Sigmoid colon (tissue), 7 donors: ENCODE results near the gene C8B. TPM values are rescaled to one million over a fixed set of nuclear protein-coding genes. Genes with fewer than 3 reads are reported as not detected.

Experiments used
- DNase-seq: peaks from one replicate; pipeline ENCODE4 v3.0.0-alpha.2; 2019
- H3K27ac ChIP-seq, 4 donors: fragments of 200-600 bp; sonication (generic); one replicate each; pipeline ENCODE4 v1.5.1; 2016 to 2019; ENCODE audit warnings: mild to moderate bottlenecking in 1 of 4
- H3K27me3 ChIP-seq, 3 donors: fragments of 200-600 bp; sonication (generic); one replicate each; pipeline ENCODE4 v1.5.1; 2019; ENCODE audit warnings: mild to moderate bottlenecking in 1 of 3
- H3K36me3 ChIP-seq, 4 donors: fragments of 200-600 bp; sonication (generic); one replicate each; pipeline ENCODE4 v1.5.1; 2016 to 2019
- H3K4me1 ChIP-seq, 4 donors: fragments of 200-600 bp; sonication (generic); one replicate each; pipeline ENCODE4 v1.5.1; 2017 to 2019
- H3K4me3 ChIP-seq, 4 donors: fragments of 200-600 bp; sonication (generic); one replicate each; pipeline ENCODE4 v1.5.1; 2017 to 2019; ENCODE audit warnings: mild to moderate bottlenecking in 2 of 4, moderate library complexity in 1 of 4
- H3K9me3 ChIP-seq, 4 donors: fragments of 200-600 bp in 3 of 4; sonication (generic) in 3 of 4; one replicate each; pipeline versions ENCODE4 v1.5.1 to v1.6.1; 2013 to 2019
- EP300 ChIP-seq, 4 donors: sonication (generic); formaldehyde crosslinking; IDR thresholded peaks; one replicate each; pipeline ENCODE4 v1.6.1; 2017; ENCODE audit warnings: antibody characterized with exemption in 4 of 4
- POLR2A ChIP-seq, 2 donors: fragments of 450-650 bp; IDR thresholded peaks; one replicate each; pipeline ENCODE4 v1.6.1; 2016; ENCODE audit warnings: antibody characterized with exemption in 2 of 2, mild to moderate bottlenecking in 2 of 2, moderate library complexity in 2 of 2
- POLR2AphosphoS5 ChIP-seq, 4 donors: sonication (generic); formaldehyde crosslinking; IDR thresholded peaks; one replicate each; pipeline ENCODE4 v1.6.1; 2017; ENCODE audit warnings: antibody characterized with exemption in 4 of 4
- WGBS, 2 donors: extraction: QIAGEN DNeasy Blood & Tissue Kit; methylation state at CpG; one replicate each; pipeline ENCODE4 v1.1.7; 2013; 5-methylcytosine and 5-hydroxymethylcytosine counted together
- intact Hi-C: fragments of 100-400 bp; cut with DNase I; formaldehyde crosslinking; loops from one replicate; pipeline ENCODE4 v1.15.1; 2023
- polyA plus RNA-seq, 3 donors: library from polyadenylated mRNA; stranded (reverse); fragments of 200-250 nt; gene quantifications; one replicate each; pipeline ENCODE4 v1.2.3, GENCODE V29; 2013
- total RNA-seq, 4 donors: library from RNA; depleted of rRNA; stranded (reverse); fragments of >200 nt; gene quantifications; one replicate each; pipeline ENCODE4 v1.1.0, GENCODE V29; 2016
- TF ChIP-seq, protein P1 (sequence below), 4 experiments: fragments of 450-650 bp in 3 of 4; fragments of 200-600 bp in 1 of 4; IDR thresholded peaks; one replicate each; pipeline ENCODE4 v1.5.1; 2016 to 2019; ENCODE audit warnings: antibody characterized with exemption in 4 of 4, mild to moderate bottlenecking in 3 of 4, moderate library complexity in 2 of 4
- donor health status: healthy with polysubstance abuse.
- donor health status: Bipolar disorder and iron deficiency.
- donor health status: healthy.

C8B gene
- total and polyA plus RNA-seq, 7 donors: not detected

- 7 to 13% methylated on average over 1 of the region's 1 CpG for WGBS, 2 donors
- no peaks in the 10 kb centered on the region for H3K9me3 ChIP-seq
- TF ChIP-seq POLR2AphosphoS5 (IDR thresholded peaks at IDR 0.05) (no peak), EP300 (IDR thresholded peaks at IDR 0.05) (no peak), POLR2A (IDR thresholded peaks at IDR 0.05) (no peak)
- TF ChIP-seq, protein P1, sequence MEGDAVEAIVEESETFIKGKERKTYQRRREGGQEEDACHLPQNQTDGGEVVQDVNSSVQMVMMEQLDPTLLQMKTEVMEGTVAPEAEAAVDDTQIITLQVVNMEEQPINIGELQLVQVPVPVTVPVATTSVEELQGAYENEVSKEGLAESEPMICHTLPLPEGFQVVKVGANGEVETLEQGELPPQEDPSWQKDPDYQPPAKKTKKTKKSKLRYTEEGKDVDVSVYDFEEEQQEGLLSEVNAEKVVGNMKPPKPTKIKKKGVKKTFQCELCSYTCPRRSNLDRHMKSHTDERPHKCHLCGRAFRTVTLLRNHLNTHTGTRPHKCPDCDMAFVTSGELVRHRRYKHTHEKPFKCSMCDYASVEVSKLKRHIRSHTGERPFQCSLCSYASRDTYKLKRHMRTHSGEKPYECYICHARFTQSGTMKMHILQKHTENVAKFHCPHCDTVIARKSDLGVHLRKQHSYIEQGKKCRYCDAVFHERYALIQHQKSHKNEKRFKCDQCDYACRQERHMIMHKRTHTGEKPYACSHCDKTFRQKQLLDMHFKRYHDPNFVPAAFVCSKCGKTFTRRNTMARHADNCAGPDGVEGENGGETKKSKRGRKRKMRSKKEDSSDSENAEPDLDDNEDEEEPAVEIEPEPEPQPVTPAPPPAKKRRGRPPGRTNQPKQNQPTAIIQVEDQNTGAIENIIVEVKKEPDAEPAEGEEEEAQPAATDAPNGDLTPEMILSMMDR (IDR thresholded peaks at IDR 0.05): no peak
Observed at GRCh38 chr1:56934430-56935060, 31.3 kb downstream of the C8B start.

GRCh38 chr1:56933606-56934005, 32.2 kb downstream of the C8B start:
- no peak overlapping the region for H3K27ac ChIP-seq
- TF ChIP-seq POLR2A (IDR thresholded peaks at IDR 0.05) (no peak), POLR2AphosphoS5 (IDR thresholded peaks at IDR 0.05) (no peak), EP300 (IDR thresholded peaks at IDR 0.05) (no peak)
- TF ChIP-seq, protein P1 (IDR thresholded peaks at IDR 0.05): no peak
- H3K4me1 ChIP-seq: no peaks in the 10 kb centered on the region
- no peak for DNase-seq
- intact Hi-C loops: no loop called here
- WGBS, 2 donors: 63 to 67% methylated on average over 2 of the region's 2 CpGs
- H3K27me3 ChIP-seq: no peaks in the 10 kb centered on the region
- H3K9me3 ChIP-seq: no peaks in the 10 kb centered on the region
- H3K36me3 ChIP-seq: no peaks in the 10 kb centered on the region
- H3K4me3 ChIP-seq: no peak overlapping the region

More at GRCh38 chr1:56934430-56935060, 31.3 kb downstream of the C8B start:
- Histone ChIP-seq H3K36me3 (no peaks in the 10 kb centered on the region), H3K4me3 (no peak overlapping the region), H3K4me1 (no peaks in the 10 kb centered on the region), H3K27me3 (peaks cover 0 to 4% (median 0%) of the 10 kb centered on the region in 3 donors), H3K27ac (no peak overlapping the region)
- no peak for DNase-seq
- intact Hi-C loops: no loop called here

DNA sequence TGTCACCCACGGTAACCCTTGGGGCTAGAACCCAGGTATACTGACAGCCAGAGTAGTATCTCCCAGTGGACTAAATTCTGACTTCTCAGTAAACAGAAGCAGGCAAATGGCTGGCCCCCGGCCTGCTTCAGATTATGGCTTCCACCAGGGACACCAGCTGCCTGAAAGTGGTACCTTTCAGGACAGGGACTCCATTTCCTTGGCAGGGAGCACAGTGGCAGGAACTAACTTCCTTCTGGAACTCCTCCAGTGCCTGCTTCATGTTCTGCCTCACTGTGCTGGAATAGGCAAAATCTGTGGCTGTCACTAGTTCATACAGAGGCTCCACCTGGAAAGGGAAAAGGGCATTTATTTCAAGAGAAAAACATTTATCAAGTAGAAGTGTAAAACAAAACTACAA, 32.7 kb downstream of the C8B start:
- no peak overlapping the region for H3K4me3 ChIP-seq
- DNase-seq: no peak
- H3K9me3 ChIP-seq: no peaks in the 10 kb centered on the region
- no peaks in the 10 kb centered on the region for H3K27me3 ChIP-seq
- no peak for TF ChIP-seq POLR2AphosphoS5 (IDR thresholded peaks at IDR 0.05)
- TF ChIP-seq POLR2A (IDR thresholded peaks at IDR 0.05): no peak
- TF ChIP-seq, protein P1 (IDR thresholded peaks at IDR 0.05): no peak
- no peak for TF ChIP-seq EP300 (IDR thresholded peaks at IDR 0.05)
- 48 to 68% methylated on average over 2 of the region's 2 CpGs for WGBS, 2 donors
- intact Hi-C loops: no loop called here
- H3K27ac ChIP-seq: no peak overlapping the region
- no peaks in the 10 kb centered on the region for H3K36me3 ChIP-seq
- H3K4me1 ChIP-seq: no peaks in the 10 kb centered on the region

DNA sequence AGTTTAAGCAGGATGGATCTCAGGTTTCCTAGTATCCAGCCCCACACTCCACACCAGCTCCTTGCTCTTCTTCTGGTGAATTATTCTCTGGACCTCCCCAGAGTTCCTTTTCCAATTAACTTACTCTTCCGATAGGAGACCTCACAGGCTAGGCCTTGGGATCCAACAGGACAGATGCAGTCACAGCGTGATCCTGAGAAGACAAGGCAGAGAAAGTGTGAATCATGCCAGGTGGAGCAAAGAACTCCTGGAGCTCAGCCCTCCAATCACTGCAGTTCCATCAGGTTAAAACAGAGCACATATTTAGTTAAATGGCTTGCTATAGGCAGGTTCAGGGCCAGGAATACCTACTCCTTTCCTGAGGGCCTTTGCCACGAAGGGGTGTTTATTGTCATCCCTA, 34.1 kb downstream of the C8B start:
- TF ChIP-seq POLR2AphosphoS5 (IDR thresholded peaks at IDR 0.05): no peak
- TF ChIP-seq POLR2A (IDR thresholded peaks at IDR 0.05): no peak
- TF ChIP-seq, protein P1 (IDR thresholded peaks at IDR 0.05): no peak
- no peak for TF ChIP-seq EP300 (IDR thresholded peaks at IDR 0.05)
- Histone ChIP-seq H3K4me1 (no peaks in the 10 kb centered on the region), H3K27ac (no peak overlapping the region), H3K9me3 (no peaks in the 10 kb centered on the region), H3K27me3 (no peaks in the 10 kb centered on the region), H3K36me3 (no peaks in the 10 kb centered on the region), H3K4me3 (no peak overlapping the region)
- intact Hi-C loops: no loop called here
- DNase-seq: no peak
- WGBS, 2 donors: 65 to 70% methylated on average over 3 of the region's 3 CpGs

GRCh38 chr1:56931211-56931610, 34.6 kb downstream of the C8B start:
- Histone ChIP-seq H3K27ac (no peak overlapping the region), H3K36me3 (no peaks in the 10 kb centered on the region), H3K4me3 (no peak overlapping the region), H3K27me3 (no peaks in the 10 kb centered on the region), H3K9me3 (no peaks in the 10 kb centered on the region), H3K4me1 (no peaks in the 10 kb centered on the region)
- DNase-seq: no peak
- WGBS, 2 donors: 61 to 82% methylated on average over 3 of the region's 3 CpGs
- intact Hi-C loops: no loop called here
- TF ChIP-seq POLR2AphosphoS5 (IDR thresholded peaks at IDR 0.05): no peak
- TF ChIP-seq POLR2A (IDR thresholded peaks at IDR 0.05): no peak
- TF ChIP-seq, protein P1 (IDR thresholded peaks at IDR 0.05): no peak
- no peak for TF ChIP-seq EP300 (IDR thresholded peaks at IDR 0.05)
